Spleen (tissue), 7 donors: ENCODE data around the gene IFNL4.

Experiments
- CTCF ChIP-seq, 11 experiments: fragments of 200-600 bp in 7 of 11; fragments of 450-650 bp in 4 of 11; sonication (generic) in 4 of 11; IDR thresholded peaks in 8 of 11; conservative IDR thresholded peaks in 3 of 11; 1 replicate in 7 of 11; 2 replicates in 4 of 11; pipeline versions ENCODE4 v1.4.0 to v1.8.0; 2016 to 2021; ENCODE audit warnings: antibody characterized with exemption in 11 of 11, inconsistent platforms in 4 of 11, mild to moderate bottlenecking in 1 of 11
- POLR2A ChIP-seq, 3 donors: fragments of 450-650 bp; IDR thresholded peaks; one replicate each; pipeline ENCODE4 v1.5.1; 2017; ENCODE audit warnings: antibody characterized with exemption in 3 of 3, mild to moderate bottlenecking in 1 of 3
- donor health status: DM: no; HTN: no; CAD: no; lungs with moderate emphysema.
- donor health status: DM: no; HTN: no; CAD: no.
- donor health status: DM: no; HTN: no; CAD: no.

- TF ChIP-seq POLR2A (IDR thresholded peaks at IDR 0.05), result no peak
- no peak for TF ChIP-seq CTCF (IDR thresholded peaks at IDR 0.05 in 8 of 11, conservative IDR thresholded peaks at IDR 0.05 in 3 of 11)
Measured at GRCh38 chr19:39209196-39209595, 39.5 kb downstream of the IFNL4 start.
